ENCODE results near the gene APC2.
A peak's percentile ranks its signal among the peaks of the same experiment; 100 is the strongest.

Gene APC2

DNA sequence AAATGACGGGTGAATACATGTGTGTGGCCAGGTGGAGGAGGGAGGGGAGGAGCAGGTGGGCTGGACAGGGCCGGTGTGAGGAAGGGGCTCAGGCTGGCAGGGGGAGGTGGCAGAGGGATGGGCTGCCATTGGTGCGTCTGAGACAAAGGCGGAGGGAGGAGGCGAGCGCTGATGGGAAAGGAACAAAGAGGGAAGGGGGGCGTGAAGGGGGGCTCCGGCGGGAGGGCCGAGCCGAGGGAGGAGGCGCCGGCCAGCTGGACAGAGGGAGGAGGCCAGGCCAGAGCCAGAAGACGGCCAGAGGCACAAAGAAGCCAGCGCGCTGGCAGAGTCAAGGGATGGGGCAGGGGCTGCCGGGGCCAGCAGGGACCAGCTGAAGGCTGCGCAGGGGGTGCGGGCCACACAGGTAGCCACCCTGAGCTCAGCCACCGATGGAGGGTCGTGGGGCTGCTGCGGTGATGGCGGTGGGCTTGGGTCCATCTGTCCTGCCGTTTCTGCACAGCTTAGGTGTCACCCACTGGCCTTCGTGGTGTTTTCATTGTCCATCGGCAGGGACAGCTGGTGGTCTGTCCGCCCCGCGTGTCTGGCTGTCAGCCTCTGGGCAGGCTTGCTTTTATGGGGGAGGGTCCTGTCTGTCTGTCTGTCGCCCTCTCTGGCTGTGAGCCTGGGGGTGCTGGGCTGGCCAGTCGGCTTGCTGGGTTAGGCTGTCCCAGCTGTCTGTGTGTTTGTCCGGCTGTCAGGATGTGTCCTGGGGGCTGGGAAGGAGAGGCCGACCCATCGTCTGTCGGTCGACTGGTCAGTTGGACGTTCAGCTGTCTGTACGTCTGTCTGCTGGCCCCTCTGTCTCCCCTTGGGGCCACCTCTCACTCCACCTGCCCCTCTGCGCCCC is 2.2 kb downstream of the APC2 start:
- no peak for DNase-seq

GRCh38 chr19:1452802-1453524 is 3.0 kb downstream of the APC2 start:
- DNase-seq, result no peak

DNA sequence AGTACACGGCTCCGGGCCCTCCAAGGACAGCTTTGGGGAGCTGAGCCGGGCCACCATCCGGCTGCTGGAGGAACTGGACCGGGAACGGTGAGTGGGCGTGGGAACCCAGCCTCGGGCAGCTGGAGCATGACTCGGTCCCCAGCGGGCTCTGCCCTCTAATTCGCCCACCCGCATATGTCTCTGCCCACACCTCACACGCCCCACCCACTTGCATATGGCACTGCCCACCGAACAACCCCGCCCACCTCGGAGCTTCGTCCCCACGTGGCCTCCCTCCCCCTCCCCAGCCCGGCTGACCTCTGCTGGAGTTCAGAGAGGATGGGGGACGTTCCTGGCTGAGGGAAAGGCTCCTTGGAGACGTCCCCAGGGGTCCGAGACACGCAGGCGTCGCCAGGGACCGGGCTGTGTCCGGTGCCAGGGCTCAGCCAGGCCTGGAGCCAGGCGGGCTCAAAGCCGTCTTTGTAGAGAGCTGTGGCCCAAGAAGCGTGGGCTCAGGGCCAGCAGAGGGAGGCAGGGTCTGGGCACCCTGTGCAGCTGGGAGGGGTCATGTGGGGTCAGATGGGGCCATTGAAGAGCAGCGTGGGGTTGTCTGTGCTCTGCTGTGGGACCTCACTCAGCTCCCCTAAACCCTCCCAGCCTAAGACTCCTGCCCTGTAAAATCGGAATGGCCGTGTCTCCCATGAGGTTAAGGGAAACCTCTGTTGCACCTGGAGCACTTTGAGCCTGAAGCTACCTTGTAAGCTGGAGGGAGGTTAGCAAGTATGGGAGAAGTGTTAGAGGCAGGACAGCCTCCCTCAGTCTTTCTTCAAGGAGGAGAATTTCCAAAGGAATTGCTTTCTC is 3.8 kb downstream of the APC2 start:
- DNase-seq, result no peak

- DNase-seq, result no peak
These were observed 5.0 kb downstream of the APC2 start for GRCh38 chr19:1455002-1455335.

GRCh38 chr19:1455336-1456120 is 5.6 kb downstream of the APC2 start:
- DNase-seq, result peak; percentile 59

GRCh38 chr19:1456121-1456900 is 6.4 kb downstream of the APC2 start:
- no peak for DNase-seq

DNA sequence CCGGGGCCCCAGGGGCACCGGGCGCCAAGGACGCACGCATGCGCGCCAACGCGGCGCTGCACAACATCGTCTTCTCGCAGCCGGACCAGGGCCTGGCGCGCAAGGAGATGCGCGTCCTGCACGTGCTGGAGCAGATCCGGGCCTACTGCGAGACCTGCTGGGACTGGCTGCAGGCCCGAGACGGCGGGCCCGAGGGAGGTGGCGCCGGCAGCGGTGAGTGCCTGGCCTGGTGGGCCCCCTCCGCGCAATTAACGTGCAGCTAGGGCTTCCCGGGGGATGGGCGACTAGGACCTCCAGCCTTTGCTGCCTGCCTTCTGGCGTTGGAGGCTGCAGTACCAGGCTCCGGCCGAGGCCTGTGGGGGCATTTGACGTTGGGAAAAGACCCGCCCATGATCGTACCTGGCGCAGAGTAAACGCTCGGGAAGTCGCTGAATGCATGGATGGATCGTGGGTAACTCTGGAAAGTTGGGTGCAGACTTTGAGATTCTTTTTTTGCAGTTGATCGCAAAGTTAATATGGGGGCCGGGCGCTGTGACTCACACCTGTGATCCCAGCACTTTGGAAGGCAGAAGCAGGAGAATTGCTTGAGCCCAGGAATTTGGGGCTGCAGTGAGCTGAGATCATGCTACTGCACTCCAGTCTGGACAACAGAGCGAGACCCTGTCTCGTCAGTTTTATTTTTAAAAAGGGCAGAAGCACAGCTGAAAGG is 7.3 kb downstream of the APC2 start:
- no peak for DNase-seq

DNA sequence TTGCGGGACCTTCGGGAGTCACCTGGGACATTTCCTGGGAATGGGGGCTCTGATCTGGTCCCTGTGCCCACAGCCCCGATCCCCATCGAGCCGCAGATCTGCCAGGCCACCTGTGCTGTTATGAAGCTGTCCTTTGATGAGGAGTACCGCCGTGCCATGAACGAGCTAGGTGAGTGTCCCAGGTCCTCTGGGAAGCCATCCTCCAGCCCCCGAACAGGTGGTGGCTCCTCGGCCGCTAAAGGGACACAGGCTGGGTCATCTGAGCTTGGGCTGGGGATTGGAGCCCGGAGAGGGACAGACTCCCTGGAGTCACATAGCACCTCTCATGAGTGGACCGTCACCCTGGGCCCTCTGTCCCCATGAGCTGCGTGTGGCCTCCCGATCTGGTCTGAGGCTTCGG is 8.0 kb downstream of the APC2 start:
- no peak for DNase-seq

- DNase-seq, result no peak
These were observed 9.6 kb downstream of the APC2 start for GRCh38 chr19:1459479-1459878.

GRCh38 chr19:1460033-1460995 is 10.4 kb downstream of the APC2 start:
- no peak for DNase-seq

DNA sequence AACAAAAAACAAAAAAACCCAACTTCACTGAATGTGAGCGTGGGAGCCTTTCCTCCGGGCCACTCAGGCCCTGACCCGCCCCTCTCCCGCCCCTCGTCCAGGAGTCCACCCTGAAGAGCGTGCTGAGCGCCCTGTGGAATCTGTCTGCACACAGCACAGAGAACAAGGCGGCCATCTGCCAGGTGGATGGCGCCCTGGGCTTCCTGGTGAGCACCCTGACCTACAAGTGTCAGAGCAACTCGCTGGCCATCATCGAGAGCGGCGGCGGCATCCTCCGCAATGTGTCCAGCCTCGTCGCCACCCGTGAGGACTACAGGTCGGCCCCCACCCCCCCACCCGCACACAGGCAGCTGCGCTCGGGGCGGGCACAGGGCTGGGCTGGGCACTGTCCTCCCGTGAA is 11.9 kb downstream of the APC2 start:
- DNase-seq, result no peak

DNA sequence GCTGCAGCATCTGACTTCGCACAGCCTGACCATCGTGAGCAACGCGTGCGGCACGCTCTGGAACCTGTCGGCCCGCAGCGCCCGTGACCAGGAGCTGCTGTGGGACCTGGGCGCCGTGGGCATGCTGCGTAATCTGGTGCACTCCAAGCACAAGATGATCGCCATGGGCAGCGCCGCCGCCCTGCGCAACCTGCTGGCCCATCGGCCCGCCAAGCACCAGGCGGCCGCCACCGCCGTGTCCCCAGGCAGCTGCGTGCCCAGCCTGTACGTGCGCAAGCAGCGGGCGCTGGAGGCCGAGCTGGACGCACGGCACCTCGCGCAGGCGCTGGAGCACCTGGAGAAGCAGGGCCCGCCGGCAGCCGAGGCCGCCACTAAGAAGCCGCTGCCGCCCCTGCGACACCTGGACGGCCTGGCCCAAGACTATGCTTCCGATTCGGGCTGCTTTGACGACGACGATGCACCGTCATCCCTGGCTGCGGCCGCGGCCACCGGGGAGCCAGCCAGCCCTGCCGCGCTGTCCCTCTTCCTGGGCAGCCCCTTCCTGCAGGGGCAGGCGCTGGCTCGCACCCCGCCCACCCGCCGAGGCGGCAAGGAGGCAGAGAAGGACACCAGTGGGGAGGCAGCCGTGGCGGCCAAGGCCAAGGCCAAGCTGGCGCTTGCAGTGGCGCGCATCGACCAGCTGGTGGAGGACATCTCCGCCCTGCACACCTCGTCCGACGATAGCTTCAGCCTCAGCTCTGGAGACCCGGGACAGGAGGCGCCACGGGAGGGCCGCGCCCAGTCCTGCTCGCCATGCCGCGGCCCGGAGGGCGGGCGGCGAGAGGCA is 15.5 kb downstream of the APC2 start:
- DNase-seq, result peak; percentile 50

DNA sequence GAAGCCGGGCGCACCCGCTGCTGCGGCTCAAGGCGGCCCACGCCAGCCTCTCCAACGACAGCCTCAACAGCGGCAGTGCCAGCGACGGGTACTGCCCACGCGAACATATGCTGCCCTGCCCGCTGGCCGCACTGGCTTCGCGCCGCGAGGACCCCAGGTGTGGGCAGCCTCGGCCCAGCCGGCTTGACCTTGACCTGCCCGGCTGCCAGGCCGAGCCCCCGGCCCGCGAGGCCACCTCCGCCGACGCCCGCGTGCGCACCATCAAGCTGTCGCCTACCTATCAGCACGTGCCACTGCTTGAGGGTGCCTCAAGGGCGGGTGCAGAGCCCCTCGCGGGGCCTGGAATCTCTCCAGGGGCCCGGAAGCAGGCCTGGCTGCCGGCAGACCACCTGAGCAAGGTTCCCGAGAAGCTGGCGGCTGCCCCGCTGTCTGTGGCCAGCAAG is 16.1 kb downstream of the APC2 start:
- peak; percentile 17 for DNase-seq

GRCh38 chr19:1466461-1467214 is 16.7 kb downstream of the APC2 start:
- peak; percentile 21 for DNase-seq

DNA sequence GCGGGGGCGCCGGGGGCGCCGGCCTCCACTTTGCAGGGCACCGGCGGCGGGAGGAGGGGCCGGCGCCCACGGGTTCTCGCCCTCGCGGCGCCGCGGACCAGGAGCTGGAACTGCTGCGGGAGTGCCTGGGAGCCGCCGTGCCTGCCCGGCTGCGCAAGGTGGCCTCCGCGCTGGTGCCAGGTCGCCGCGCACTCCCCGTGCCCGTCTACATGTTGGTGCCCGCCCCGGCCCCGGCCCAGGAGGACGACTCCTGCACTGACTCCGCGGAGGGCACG is 17.2 kb downstream of the APC2 start:
- DNase-seq, result no peak

DNA sequence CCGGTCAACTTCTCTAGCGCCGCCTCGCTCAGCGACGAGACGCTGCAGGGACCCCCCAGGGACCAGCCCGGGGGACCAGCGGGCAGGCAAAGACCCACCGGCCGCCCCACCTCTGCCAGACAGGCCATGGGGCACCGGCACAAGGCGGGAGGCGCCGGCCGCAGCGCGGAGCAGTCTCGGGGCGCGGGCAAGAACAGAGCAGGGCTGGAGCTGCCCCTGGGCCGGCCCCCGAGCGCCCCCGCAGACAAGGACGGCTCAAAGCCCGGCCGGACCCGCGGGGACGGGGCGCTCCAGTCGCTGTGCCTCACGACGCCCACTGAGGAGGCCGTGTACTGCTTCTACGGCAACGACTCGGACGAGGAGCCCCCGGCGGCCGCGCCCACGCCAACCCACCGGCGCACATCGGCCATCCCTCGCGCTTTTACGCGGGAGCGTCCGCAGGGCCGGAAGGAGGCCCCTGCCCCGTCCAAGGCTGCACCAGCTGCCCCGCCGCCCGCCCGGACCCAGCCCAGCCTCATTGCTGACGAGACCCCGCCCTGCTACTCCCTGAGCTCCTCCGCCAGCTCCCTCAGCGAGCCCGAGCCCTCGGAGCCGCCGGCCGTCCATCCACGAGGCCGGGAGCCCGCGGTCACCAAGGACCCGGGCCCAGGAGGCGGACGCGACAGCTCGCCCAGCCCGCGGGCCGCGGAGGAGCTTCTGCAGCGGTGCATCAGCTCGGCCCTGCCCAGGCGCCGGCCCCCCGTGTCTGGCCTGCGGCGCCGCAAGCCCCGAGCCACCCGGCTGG is 17.8 kb downstream of the APC2 start:
- peak; percentile 28 for DNase-seq

GRCh38 chr19:1468274-1468820 is 18.4 kb downstream of the APC2 start:
- DNase-seq, result peak; percentile 17

Data from activated T-cell treated with anti-CD3 and anti-CD28 coated beads, Interleukin-2, amount 50 U/mL, for 1 hour (primary cell).